ENCODE data around the gene ABCB10.

ABCB10 gene

DNA sequence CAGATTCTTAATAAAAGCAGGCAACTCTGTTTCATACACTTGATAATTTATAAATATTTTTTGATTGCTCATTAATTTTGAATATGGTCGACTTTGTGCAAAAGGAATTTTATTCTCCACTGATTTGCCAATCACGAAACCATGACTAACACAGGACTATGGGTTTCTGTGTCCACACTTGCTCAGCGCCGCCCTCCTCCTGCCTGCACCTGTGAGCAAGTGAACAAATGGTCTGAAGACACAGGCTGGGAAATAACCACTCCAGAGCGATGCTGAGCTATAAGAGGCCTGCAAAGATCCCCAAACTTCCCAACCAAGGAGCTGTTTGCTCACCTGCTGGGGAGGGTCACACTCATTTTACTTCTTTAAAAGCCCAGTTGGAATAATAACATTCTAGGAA lies 19.6 kb downstream of the ABCB10 start:
- Histone ChIP-seq H3K4me2 (ENCODE audit: low read length) (no peak overlapping the region), H3K27ac (no peak overlapping the region), H3K9me3 (ENCODE audit: control insufficient read depth, low read length) (no peaks in the 10 kb centered on the region), H3K27me3 (ENCODE audit: control insufficient read depth, insufficient read depth, low read length) (no peaks in the 10 kb centered on the region), H2AFZ (no peak overlapping the region), H3K9ac (no peak overlapping the region), H3K4me3 (ENCODE audit: low read depth, low read length) (no peak overlapping the region), H3K36me3 (ENCODE audit: control insufficient read depth, insufficient read depth, low read length) (no peaks in the 10 kb centered on the region), H3K4me1 (no peaks in the 10 kb centered on the region), H3K79me2 (no peaks in the 10 kb centered on the region)
- TF ChIP-seq, protein P1, sequence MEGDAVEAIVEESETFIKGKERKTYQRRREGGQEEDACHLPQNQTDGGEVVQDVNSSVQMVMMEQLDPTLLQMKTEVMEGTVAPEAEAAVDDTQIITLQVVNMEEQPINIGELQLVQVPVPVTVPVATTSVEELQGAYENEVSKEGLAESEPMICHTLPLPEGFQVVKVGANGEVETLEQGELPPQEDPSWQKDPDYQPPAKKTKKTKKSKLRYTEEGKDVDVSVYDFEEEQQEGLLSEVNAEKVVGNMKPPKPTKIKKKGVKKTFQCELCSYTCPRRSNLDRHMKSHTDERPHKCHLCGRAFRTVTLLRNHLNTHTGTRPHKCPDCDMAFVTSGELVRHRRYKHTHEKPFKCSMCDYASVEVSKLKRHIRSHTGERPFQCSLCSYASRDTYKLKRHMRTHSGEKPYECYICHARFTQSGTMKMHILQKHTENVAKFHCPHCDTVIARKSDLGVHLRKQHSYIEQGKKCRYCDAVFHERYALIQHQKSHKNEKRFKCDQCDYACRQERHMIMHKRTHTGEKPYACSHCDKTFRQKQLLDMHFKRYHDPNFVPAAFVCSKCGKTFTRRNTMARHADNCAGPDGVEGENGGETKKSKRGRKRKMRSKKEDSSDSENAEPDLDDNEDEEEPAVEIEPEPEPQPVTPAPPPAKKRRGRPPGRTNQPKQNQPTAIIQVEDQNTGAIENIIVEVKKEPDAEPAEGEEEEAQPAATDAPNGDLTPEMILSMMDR (IDR thresholded peaks at IDR 0.05): no peak

DNA sequence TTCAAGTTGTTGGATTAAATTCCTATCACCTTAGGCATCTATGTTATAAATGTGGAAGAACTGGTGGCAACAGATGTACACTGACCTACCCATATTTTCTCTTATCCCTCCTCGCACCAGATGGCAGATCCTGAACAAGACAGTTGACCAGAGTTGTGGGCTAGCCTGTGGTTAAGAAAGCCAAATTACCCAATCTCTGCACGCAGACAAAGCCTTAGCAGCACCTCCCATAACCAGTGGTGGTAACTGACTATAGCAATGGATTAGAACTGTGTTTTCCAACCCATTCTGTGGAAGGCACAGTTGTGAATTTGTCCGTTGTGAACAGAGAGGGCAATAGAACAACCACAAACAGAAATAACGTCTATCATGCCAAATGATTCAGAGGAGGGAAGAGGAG lies 20.6 kb downstream of the ABCB10 start:
- no peaks in the 10 kb centered on the region for H3K9me3 ChIP-seq (ENCODE audit: control insufficient read depth, low read length)
- TF ChIP-seq, protein P1 (IDR thresholded peaks at IDR 0.05): no peak
- no peak overlapping the region for H3K9ac ChIP-seq
- H3K27me3 ChIP-seq (ENCODE audit: control insufficient read depth, insufficient read depth, low read length): no peaks in the 10 kb centered on the region
- H3K4me1 ChIP-seq: no peaks in the 10 kb centered on the region
- no peak overlapping the region for H3K4me2 ChIP-seq (ENCODE audit: low read length)
- H3K4me3 ChIP-seq (ENCODE audit: low read depth, low read length): no peak overlapping the region
- H3K36me3 ChIP-seq (ENCODE audit: control insufficient read depth, insufficient read depth, low read length): no peaks in the 10 kb centered on the region
- H3K27ac ChIP-seq: no peak overlapping the region
- H3K79me2 ChIP-seq: no peaks in the 10 kb centered on the region
- no peak overlapping the region for H2AFZ ChIP-seq

DNA sequence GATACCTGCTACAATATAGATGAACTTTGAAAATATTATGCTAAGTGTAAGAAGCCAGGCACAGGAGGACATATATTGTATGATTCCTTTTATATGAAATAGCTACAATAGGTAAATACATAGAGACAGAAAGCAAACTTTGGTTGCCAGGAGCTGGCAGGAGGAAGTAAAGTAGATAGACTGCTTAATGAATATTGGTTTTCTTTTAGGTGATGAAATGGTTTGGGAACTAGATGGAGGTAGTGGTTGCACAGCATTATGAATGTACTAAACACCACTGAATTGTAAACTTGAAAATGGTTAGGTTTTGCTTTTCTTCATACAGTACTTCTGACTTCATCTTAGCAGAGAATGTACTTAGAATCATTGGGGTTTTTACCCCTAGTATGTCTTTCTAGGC lies 21.5 kb downstream of the ABCB10 start:
- TF ChIP-seq, protein P1 (IDR thresholded peaks at IDR 0.05): no peak
- Histone ChIP-seq H3K27me3 (ENCODE audit: control insufficient read depth, insufficient read depth, low read length) (no peaks in the 10 kb centered on the region), H3K79me2 (no peaks in the 10 kb centered on the region), H3K4me1 (no peaks in the 10 kb centered on the region), H3K9ac (no peak overlapping the region), H3K36me3 (ENCODE audit: control insufficient read depth, insufficient read depth, low read length) (no peaks in the 10 kb centered on the region), H2AFZ (no peak overlapping the region), H3K27ac (no peak overlapping the region), H3K9me3 (ENCODE audit: control insufficient read depth, low read length) (no peaks in the 10 kb centered on the region), H3K4me3 (ENCODE audit: low read depth, low read length) (no peak overlapping the region), H3K4me2 (ENCODE audit: low read length) (no peak overlapping the region)

DNA sequence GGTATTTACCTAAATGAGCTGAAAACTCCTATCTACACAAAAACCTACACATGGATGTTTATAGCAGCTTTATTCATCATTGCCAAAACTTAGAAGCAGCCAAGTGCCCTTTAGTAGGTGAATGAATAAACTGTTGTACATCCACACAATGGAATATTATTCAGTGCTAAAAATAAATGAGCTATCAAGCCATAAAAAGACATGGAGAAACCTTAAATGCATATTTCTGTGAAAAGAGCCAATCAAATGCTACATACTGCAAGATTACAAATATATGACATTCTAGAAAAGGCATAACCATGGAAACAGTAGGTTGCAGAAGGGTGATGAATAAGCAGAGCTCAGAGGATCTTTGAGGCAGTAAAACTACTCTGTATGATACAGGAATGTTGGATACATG lies 23.3 kb downstream of the ABCB10 start:
- H3K27ac ChIP-seq: no peak overlapping the region
- H3K4me3 ChIP-seq (ENCODE audit: low read depth, low read length): no peak overlapping the region
- no peaks in the 10 kb centered on the region for H3K36me3 ChIP-seq (ENCODE audit: control insufficient read depth, insufficient read depth, low read length)
- TF ChIP-seq, protein P1 (IDR thresholded peaks at IDR 0.05): no peak
- no peaks in the 10 kb centered on the region for H3K79me2 ChIP-seq
- H2AFZ ChIP-seq: no peak overlapping the region
- no peaks in the 10 kb centered on the region for H3K4me1 ChIP-seq
- H3K9me3 ChIP-seq (ENCODE audit: control insufficient read depth, low read length): no peaks in the 10 kb centered on the region
- no peak overlapping the region for H3K4me2 ChIP-seq (ENCODE audit: low read length)
- no peak overlapping the region for H3K9ac ChIP-seq
- no peaks in the 10 kb centered on the region for H3K27me3 ChIP-seq (ENCODE audit: control insufficient read depth, insufficient read depth, low read length)

DNA sequence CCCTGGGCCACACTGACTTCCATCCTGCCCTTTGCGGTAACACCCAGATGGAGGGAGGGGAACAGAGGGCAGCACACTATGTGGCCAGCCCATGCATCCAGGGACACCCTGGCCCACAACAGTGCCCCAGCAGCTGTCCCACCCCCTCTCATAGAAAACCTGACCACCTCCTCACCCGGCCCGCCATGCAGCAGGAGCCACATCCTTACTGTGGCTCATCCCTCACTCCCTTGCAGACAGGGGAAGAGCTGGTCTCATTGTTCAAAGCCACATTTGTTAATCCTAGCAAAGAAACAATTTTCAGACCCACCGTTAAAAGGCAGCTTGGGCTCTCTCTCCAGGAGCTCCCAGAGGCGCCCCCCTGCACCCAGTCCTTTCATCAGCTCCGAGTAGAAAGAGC lies 27.2 kb downstream of the ABCB10 start:
- Histone ChIP-seq H3K9ac (no peak overlapping the region), H3K4me3 (ENCODE audit: low read depth, low read length) (no peak overlapping the region), H3K36me3 (ENCODE audit: control insufficient read depth, insufficient read depth, low read length) (no peaks in the 10 kb centered on the region), H3K27ac (no peak overlapping the region), H3K4me2 (ENCODE audit: low read length) (no peak overlapping the region), H3K4me1 (no peaks in the 10 kb centered on the region), H3K9me3 (ENCODE audit: control insufficient read depth, low read length) (no peaks in the 10 kb centered on the region), H3K27me3 (ENCODE audit: control insufficient read depth, insufficient read depth, low read length) (no peaks in the 10 kb centered on the region), H2AFZ (no peak overlapping the region), H3K79me2 (no peaks in the 10 kb centered on the region)
- TF ChIP-seq, protein P1 (IDR thresholded peaks at IDR 0.05): no peak
